Colonic mucosa (tissue), 4 donors: ENCODE measurements around the gene RYR1. TPM values are rescaled to one million over a fixed set of nuclear protein-coding genes. Genes with fewer than 3 reads are reported as not detected.
"Not testable (repeated sequence)": the region's sequence is repeated elsewhere in the genome, so short reads cannot be mapped to it uniquely, and the experiment has no call there.

Experiments used
- DNase-seq: peaks from one replicate; pipeline ENCODE4 v3.0.0-alpha.2; 2020
- H3K27ac ChIP-seq: fragments of 200-600 bp; one replicate; pipeline ENCODE4 v1.8.0; 2021
- H3K27me3 ChIP-seq: fragments of 200-600 bp; one replicate; pipeline ENCODE4 v1.8.0; 2021
- H3K36me3 ChIP-seq: fragments of 200-600 bp; one replicate; pipeline ENCODE4 v1.8.0; 2021
- H3K4me1 ChIP-seq: fragments of 200-600 bp; one replicate; pipeline ENCODE4 v1.8.0; 2021; ENCODE audit warnings: mild to moderate bottlenecking
- H3K4me3 ChIP-seq: fragments of 200-600 bp; one replicate; pipeline ENCODE4 v1.8.0; 2021
- H3K9ac ChIP-seq, 2 donors: one replicate each; pipeline ENCODE4 v1.7.0; 2013; ENCODE audit warnings: control low read depth in 2 of 2, low read depth in 2 of 2, low read length in 2 of 2
- H3K9me3 ChIP-seq: fragments of 200-600 bp; one replicate; pipeline ENCODE4 v1.8.0; 2021
- CTCF ChIP-seq: fragments of 200-600 bp; IDR thresholded peaks from one replicate; pipeline ENCODE4 v1.8.0; 2022; ENCODE audit warnings: antibody characterized with exemption, mild to moderate bottlenecking
- intact Hi-C: fragments of 100-400 bp; cut with DNase I; formaldehyde crosslinking; loops from one replicate; pipeline ENCODE4 v1.14.1; 2022
- total RNA-seq, 2 donors: library from RNA; stranded (reverse); fragmentation: NEBNext Ultra II Directional in 1 of 2; extraction: Animal tissue kit (Norgen Biotek cat#: 25700) in 1 of 2; gene quantifications; one replicate each; pipeline ENCODE4 v1.2.1, GENCODE V29; 2021
- donor health status: healthy.
- donor health status: DM: no; HTN: no; CAD: no.
- donor health status: DM: no; HTN: no; CAD: no.

RYR1 gene
- total RNA-seq, 2 donors from 2014 or later = 0.64 to 0.89 TPM

DNA sequence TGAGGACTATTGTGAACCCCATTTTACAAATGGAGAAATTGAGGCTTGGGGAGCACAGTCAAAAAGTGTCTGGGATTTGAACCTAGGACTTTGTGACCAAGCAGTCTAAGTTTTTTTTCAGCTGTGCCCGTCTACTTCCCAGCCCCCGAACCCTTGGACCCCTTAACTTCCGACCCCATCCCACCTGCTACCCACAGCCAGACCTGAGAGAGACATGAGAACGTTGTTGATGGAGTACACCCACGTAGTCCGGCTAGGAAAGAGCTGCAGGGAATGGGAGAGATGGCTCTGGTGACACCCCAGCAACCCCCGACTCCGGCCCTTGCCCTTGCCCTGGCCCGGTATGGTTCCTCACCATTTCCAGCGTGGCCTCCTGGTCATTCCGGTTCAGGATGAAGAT, 166.2 kb downstream of the RYR1 start:
- no peak overlapping the region for H3K4me3 ChIP-seq
- H3K9ac ChIP-seq = no peak overlapping the region
- no peaks in the 10 kb centered on the region for H3K4me1 ChIP-seq
- DNase-seq = no peak
- intact Hi-C loops = no loop called here
- no peak for TF ChIP-seq CTCF
- no peaks in the 10 kb centered on the region for H3K36me3 ChIP-seq
- no peaks in the 10 kb centered on the region for H3K27me3 ChIP-seq
- no peak overlapping the region for H3K27ac ChIP-seq
- H3K9me3 ChIP-seq = no peaks in the 10 kb centered on the region

GRCh38 chr19:38602856-38603255, 169.4 kb downstream of the RYR1 start:
- H3K9me3 ChIP-seq, DNase-seq, H3K4me3 ChIP-seq, H3K27ac ChIP-seq, H3K4me1 ChIP-seq, intact Hi-C loops, H3K9ac ChIP-seq, H3K36me3 ChIP-seq, H3K27me3 ChIP-seq: not testable (repeated sequence)

- Histone ChIP-seq H3K27me3 (no peaks in the 10 kb centered on the region), H3K9me3 (no peaks in the 10 kb centered on the region), H3K4me3 (no peak overlapping the region), H3K27ac (no peak overlapping the region), H3K36me3 (no peaks in the 10 kb centered on the region), H3K4me1 (no peaks in the 10 kb centered on the region), H3K9ac (no peak overlapping the region)
- intact Hi-C loops = no loop called here
- DNase-seq = no peak
- no peak for TF ChIP-seq CTCF
These were observed 172.6 kb downstream of the RYR1 start for GRCh38 chr19:38606131-38606530.

DNA sequence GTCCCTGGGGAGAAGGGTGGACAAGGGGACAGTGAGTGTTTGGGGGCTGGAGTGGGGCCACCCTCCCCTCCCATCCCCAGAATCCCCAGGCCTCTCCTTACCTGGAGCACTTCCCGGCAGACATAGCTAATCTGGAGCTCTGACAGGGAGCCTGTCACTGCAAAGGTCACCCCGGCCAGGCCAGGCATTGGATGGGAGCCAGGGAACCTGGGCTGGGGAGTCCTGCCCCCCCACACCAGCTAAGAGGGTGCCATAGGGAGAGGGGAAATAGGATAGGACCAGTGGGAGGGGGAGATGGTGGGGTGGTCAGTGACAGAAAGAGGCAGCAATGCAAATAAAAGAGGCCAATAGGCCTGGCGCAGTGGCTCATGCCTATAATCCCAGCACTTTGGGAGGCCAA, 180.8 kb downstream of the RYR1 start:
- no peak overlapping the region for H3K4me3 ChIP-seq
- H3K27me3 ChIP-seq = no peaks in the 10 kb centered on the region
- no peaks in the 10 kb centered on the region for H3K9me3 ChIP-seq
- no peak for DNase-seq
- H3K36me3 ChIP-seq = no peaks in the 10 kb centered on the region
- intact Hi-C loops = loop anchor here (10.0 kb wide), 1 partner anchor 209 kb away; the partner anchor contains the start of gene FAM98C
- H3K9ac ChIP-seq = no peak overlapping the region
- no peak for TF ChIP-seq CTCF
- H3K4me1 ChIP-seq = no peaks in the 10 kb centered on the region
- no peak overlapping the region for H3K27ac ChIP-seq

DNA sequence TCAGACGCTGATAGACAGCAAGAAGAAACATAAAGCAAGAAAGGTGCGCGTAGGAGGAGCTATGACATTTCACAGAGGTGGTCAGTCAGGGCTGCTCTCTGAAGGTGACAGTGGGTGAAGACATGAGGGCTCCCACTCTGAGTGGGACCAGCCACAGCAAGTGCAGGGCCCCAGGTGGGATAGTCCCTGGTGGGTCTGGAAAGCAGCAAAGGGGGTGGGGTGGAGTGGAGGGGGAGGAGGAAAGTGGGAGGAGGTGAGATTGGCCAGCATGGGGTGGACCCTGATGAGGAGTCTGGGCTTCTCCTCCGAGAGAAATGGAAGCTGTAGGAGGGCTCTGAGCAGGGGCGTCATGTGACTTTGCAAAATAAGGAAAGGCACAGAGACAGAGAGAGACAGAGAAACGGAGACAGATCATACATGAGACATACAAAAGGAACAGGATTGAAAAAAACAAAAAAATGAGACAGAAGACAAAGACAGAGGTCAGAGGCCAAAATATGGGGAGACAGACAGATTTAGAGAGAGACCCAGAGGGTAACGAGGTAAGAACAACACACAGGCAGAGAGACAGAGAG, 181.6 kb downstream of the RYR1 start:
- Histone ChIP-seq H3K4me1 (peaks cover 6% of the 10 kb centered on the region), H3K27ac (no peak overlapping the region), H3K9me3 (no peaks in the 10 kb centered on the region), H3K36me3 (no peaks in the 10 kb centered on the region), H3K9ac (no peak overlapping the region), H3K4me3 (no peak overlapping the region), H3K27me3 (no peaks in the 10 kb centered on the region)
- intact Hi-C loops = loop anchor here (10.0 kb wide), 1 partner anchor 210 kb away; the partner anchor contains the start of gene FAM98C
- TF ChIP-seq CTCF = no peak
- no peak for DNase-seq

GRCh38 chr19:38616265-38616664, 182.8 kb downstream of the RYR1 start:
- Histone ChIP-seq H3K27ac (no peak overlapping the region), H3K27me3 (no peaks in the 10 kb centered on the region), H3K4me1 (peaks cover 7% of the 10 kb centered on the region), H3K36me3 (no peaks in the 10 kb centered on the region), H3K4me3 (no peak overlapping the region), H3K9ac (no peak overlapping the region), H3K9me3 (no peaks in the 10 kb centered on the region)
- TF ChIP-seq CTCF = no peak
- intact Hi-C loops = loop anchor here (10.0 kb wide), 1 partner anchor 211 kb away; the partner anchor contains the start of gene FAM98C
- no peak for DNase-seq
